HG02938 (cell line): ENCODE data around the gene IL17C.
"Not testable (repeated sequence)": the region's sequence is repeated elsewhere in the genome, so short reads cannot be mapped to it uniquely, and the experiment has no call there.

Experiments
- ATAC-seq: cut with Tn5 transposase; IDR thresholded peaks from one replicate; pipeline ENCODE4 v1.9.1; 2021; ENCODE audit warnings: mild to moderate bottlenecking, moderate library complexity; ENCODE audit not compliant: unreplicated experiment

Gene IL17C

GRCh38 chr16:88609426-88609825 lies 28.9 kb upstream of the IL17C start:
- ATAC-seq = not testable (repeated sequence)

- ATAC-seq = no peak
Measured at GRCh38 chr16:88610080-88610479, 28.3 kb upstream of the IL17C start.

- no peak for ATAC-seq
Measured at GRCh38 chr16:88610909-88611812, 27.2 kb upstream of the IL17C start.

DNA sequence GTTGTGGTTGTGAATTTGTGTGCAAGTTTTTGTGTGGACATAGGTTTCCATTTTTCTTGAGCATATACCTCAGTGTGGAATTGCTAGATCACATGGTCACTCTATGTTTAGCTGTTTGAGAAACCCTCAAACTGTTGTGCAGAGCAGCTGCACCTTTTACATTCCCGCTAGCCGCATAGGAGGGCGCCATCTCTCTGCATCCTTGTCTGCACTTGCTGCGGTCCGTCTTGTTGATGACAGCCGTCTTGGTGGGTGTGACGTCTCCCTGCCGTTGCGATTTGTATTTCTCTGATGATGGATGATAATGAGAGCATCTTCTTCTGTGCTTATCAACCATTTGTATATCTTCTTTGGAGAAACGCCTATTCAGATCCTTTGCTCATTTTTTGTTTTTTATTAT lies 25.1 kb upstream of the IL17C start:
- ATAC-seq = no peak

GRCh38 chr16:88613911-88614817 lies 24.2 kb upstream of the IL17C start:
- ATAC-seq = no peak

DNA sequence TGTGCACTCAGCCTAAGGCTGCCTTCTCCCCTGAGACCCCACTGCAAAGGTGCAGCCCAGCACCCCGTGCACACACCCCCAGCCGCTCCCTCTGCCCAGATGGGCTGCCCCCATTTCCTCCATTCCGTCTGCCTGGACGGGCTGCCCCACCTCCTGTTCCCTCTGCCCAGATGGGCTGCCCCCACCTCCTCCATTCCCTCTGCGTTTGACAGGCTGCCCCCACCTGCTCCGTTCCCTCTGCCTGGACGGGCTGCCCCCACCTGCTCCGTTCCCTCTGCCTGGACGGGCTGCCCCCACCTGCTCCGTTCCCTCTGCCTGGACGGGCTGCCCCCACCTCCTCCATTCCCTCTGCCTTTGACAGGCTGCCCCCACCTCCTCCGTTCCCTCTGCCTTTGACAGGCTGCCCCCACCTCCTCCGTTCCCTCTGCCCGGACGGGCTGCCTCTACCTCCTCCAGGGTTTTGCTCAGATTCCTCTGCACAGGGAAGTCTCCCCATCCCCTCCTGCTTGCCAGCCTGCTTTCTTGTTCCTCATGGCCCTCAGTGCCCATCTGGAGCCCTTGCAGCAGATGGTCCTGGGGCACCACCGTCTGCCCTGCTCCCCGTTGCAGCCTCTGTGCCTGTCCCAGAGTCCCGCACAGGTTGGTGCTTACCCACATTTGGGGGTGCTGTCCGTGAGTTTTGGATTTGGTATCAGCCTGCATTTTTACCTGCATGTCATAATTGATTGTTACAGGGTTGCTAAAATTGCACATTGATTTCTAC lies 23.4 kb upstream of the IL17C start:
- no peak for ATAC-seq

DNA sequence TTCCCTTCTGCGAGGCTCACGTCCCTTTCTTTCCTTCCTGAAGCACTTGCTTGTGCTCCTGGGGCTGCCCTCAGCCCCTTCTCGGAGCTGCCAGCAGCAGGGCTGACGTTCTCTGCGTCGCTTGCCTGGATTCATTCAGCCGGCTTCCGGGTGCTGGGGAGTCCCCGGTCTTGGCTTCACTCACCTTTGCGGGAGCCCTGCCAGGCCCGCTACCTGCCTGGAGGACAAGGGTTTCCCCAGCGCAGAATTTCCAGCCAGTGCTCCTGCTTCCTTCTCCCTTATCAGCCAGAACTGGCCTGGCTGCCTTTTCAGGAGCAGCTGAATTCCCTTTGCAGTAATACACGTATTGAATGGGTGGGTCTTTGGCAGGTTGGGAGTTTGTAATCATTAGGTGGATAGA lies 22.1 kb upstream of the IL17C start:
- no peak for ATAC-seq

DNA sequence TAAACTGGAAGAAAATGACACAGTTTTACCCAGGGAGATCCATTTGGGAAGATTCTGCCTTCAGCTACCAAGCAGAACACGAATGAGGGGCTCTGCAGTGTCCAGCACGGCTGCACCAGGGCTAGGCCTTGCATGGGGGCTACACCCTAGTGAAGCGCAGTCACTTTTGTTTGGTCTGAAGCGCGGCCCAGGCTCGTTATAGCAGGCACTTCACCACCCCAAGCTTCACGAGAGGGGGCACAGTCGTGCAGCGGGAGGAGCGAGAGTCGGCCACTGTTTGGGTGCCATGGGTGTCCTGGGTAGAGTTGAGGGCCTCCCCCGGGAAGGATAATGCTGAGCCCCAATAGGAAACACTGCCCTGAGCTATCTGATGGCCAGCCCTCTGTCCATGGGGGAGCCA lies 21.6 kb upstream of the IL17C start:
- ATAC-seq = no peak

- no peak for ATAC-seq
Measured at GRCh38 chr16:88617268-88618031, 20.9 kb upstream of the IL17C start.

DNA sequence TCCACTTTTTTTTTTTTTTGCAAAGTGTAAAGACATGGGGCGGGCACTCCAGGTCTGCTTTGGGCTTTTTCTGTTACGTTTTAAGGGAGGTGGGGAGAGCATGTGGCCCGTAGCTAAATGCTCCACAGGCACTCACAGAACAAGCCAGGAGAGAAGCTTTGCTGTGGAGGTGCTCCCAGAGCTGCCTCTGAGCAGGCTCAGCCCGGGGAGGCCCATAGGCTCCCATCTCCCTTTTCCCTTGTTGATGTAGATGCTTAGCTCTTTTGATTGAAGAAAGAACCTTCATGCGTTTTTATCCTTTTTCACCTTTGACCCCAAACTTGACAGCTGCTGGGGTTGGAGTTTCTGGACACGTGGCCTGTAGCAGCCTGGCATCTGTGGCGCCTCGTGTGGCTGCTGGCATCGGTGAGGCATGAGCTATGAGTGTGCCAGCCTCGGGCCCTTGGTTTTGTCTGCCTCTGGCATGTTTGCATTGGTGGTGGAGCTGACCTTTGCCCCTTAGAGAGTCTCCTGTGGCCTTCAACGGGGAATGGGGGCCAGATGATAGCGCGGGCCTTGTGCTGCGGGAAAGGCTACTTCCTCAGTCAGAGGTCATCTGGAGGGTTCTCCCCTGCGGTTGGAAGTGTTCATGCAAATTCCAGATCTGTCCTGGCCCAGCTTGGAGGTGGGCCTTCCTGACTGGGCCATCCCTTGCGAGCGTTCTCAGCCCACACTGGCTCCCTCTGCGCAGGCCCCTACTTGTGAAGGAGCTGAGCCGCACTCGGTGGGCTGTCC lies 20.0 kb upstream of the IL17C start:
- no peak for ATAC-seq

DNA sequence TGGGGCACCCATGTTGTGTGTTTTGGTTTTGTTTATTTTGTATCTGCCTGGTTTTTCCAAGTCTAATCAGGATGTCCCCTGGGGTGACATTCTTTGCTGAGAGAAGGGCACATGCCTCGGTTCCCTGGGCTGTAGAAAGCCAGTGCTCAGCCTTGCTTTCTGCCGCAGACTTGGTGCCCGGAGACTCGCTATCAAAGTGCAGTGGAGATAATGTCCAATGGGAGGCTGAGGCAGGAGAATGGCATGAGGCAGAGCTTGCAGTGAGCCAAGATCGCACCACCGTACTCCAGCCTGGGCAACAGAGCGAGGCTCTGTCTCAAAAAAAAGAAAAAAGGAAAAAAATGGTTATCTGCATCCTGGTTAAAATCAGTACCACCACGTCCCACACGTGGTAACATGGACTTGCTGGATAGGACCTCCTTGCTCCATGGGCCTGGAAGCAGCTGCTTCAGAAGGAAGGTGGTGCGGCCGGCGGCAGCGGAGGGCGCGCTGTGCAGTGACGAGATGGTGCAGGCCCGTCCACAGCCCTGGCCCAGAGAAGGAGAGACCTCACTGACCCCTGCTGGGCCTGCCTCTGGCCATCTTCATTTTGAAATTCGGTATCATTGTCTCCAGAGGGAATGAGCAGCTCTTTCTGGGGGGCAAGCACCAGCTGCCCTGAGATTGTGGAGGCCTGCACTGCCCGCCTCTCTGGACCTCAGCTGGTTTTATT lies 19.3 kb upstream of the IL17C start:
- ATAC-seq = no peak

DNA sequence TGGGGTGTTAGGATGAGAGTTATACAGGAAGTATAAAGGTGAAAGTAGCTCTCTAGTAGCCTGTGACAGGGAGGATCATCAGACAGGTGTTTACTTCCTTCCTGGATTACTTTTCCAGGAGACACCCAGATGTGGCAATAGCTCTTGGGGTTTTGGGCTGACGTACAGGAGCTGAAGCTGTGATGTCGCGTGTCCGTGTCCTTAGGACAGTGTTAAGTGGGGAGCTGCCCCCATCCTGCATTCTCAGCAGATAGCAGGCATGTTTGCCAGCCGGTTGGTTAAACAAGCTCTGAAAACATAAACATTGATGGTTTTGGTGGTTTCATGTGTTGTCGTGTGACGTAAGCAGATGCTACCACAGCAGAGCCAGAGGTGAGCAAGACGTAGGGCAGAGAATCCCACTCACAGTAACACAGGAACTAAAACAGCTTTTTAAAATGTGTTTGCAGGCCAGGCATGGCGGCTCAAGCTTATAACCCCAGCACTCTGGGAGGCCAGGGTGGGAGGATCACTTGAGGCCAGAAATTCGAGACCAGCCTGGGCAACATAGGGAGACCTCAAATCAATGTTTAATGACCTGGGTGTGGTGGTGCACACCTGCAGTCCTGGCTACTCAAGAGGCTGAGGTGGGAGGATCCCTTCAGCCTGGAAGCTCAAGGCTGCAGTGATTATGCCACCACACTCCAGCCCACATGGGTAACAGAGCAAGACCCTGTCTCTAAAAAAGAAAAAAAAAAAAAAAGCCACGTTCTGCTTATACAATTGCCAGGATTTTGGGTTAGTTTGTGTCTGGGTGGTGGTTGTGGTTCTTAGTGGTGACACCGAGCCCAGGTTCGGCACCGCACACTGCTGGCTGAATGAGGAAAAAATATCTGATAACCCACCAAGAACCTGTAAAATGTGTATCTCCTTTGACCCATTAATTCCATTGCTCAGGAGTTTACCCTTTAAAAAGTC lies 18.2 kb upstream of the IL17C start:
- ATAC-seq = no peak

GRCh38 chr16:88622125-88622524 lies 16.2 kb upstream of the IL17C start:
- no peak for ATAC-seq

- ATAC-seq = no peak
Measured at GRCh38 chr16:88622866-88623265, 15.5 kb upstream of the IL17C start.

- no peak for ATAC-seq
Measured at GRCh38 chr16:88623858-88624257, 14.5 kb upstream of the IL17C start.

GRCh38 chr16:88624481-88624880 lies 13.9 kb upstream of the IL17C start:
- ATAC-seq = no peak

- no peak for ATAC-seq
Measured at GRCh38 chr16:88624977-88625576, 13.3 kb upstream of the IL17C start.
